Endothelial cell of umbilical vein (primary cell): Measurements from ENCODE around the gene GANAB.

Experiments used
- JUN ChIP-seq: IDR thresholded peaks from 2 replicates; pipeline ENCODE4 v1.6.1; 2011; ENCODE audit warnings: borderline replicate concordance, low read depth; ENCODE audit not compliant: insufficient read length, insufficient read depth
- POLR2A ChIP-seq: IDR thresholded peaks from 2 replicates; pipeline ENCODE4 v1.6.1; 2012; ENCODE audit warnings: low read depth, mild to moderate bottlenecking, control low read depth, low read length

DNA sequence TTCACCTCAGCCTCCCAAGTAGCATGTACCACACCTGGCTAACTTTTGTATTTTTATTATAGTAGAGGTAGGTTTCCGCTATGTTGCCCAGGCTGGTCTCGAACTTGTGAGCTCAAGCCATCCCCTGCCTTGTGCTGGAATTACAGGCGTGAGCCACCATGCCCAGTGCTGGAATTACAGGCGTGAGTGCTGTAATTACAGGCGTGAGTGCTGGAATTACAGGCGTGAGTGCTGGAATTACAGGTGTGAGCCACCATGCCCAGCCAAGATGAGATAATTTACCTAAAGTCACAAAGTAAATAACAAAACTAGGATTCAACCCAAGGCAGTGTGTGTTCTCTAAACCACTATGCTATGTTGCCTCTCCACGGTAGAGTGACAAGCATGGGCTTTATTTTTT is 36.1 kb upstream of the GANAB start:
- TF ChIP-seq POLR2A = no peak
- no peak for TF ChIP-seq JUN
